K562 (cell line): ENCODE measurements around the gene VPS35L. TPM values are rescaled to one million over a fixed set of nuclear protein-coding genes. Genes with fewer than 3 reads are reported as not detected.

Experiments
- ATAC-seq: fragments of 200-7000 bp; cut with Tn5 transposase; 3 replicates; pipeline ENCODE4 v1.9.1; 2020; ENCODE audit warnings: moderate library complexity
- BruUV-seq: library from RNA; stranded (reverse); fragments of 400-500 nt; replicated peaks from 2 replicates; lab custom pipeline; 2021; lab: Mats Ljungman, UMichigan
- CTCF ChIA-PET: fragments of 300-600 bp; formaldehyde crosslinking; extraction: SDS; loops from one replicate; lab custom pipeline; 2021; ENCODE audit warnings: low intra/inter-chr PET ratio; lab: Yijun Ruan, JAX
- POLR2A ChIA-PET: fragments of 300-600, 350-650 bp; sonication (Branson Sonifier 250); formaldehyde crosslinking; extraction: SDS; loops from one replicate; lab custom pipeline; 2021; ENCODE audit warnings: antibody characterized with exemption, inconsistent platforms; lab: Yijun Ruan, JAX
- DNase-seq, 4 experiments: peaks; one replicate each; pipeline versions ENCODE4 v3.0.0 to v3.0.0-alpha.2; 2011 to 2018; ENCODE audit warnings: low spot score in 3 of 4, mixed read lengths in 3 of 4; ENCODE audit errors: extremely low read depth in 1 of 4
- FAIRE-seq: peaks from 2 replicates; lab custom pipeline; 2011; peaks lifted over from hg19 to GRCh38; lab: Jason Lieb, UNC
- H2AFZ ChIP-seq: 2 replicates; pipeline ENCODE4 v1.6.0; 2011; ENCODE audit warnings: low read depth, low read length, control low read depth, inconsistent platforms
- H3K27ac ChIP-seq: fragments of 200-600 bp; 3 replicates; pipeline ENCODE4 v1.8.0; 2011; ENCODE audit warnings: low read depth, mild to moderate bottlenecking, control low read depth, inconsistent platforms, low read length, moderate library complexity, mixed read lengths; ENCODE audit errors: extremely low read depth
- H3K27me3 ChIP-seq, 2 experiments: fragments of 300-600 bp in 1 of 2; 2 replicates in 1 of 2; 3 replicates in 1 of 2; pipeline versions ENCODE4 v1.6.0 to v1.8.0; 2011; ENCODE audit warnings: inconsistent platforms in 2 of 2, low read length in 2 of 2, mild to moderate bottlenecking in 1 of 2, mixed read lengths in 1 of 2, moderate library complexity in 1 of 2; ENCODE audit not compliant: control insufficient read depth in 2 of 2, insufficient read depth in 2 of 2
- H3K36me3 ChIP-seq: fragments of 300-600 bp; 3 replicates; pipeline ENCODE4 v1.8.0; 2011; ENCODE audit warnings: mild to moderate bottlenecking, low read length, inconsistent platforms; ENCODE audit not compliant: control insufficient read depth, insufficient read depth
- H3K4me1 ChIP-seq, 2 experiments: fragments of 200-600 bp in 1 of 2; replicated peaks in 1 of 2; 2 replicates in 1 of 2; 3 replicates in 1 of 2; pipeline versions ENCODE4 v1.5.1 to v1.8.0; 2011; ENCODE audit warnings: inconsistent platforms in 2 of 2, low read length in 2 of 2, mild to moderate bottlenecking in 1 of 2, mixed read lengths in 1 of 2, moderate library complexity in 1 of 2; ENCODE audit not compliant: control insufficient read depth in 2 of 2, insufficient read depth in 2 of 2
- H3K4me2 ChIP-seq: 2 replicates; pipeline ENCODE4 v1.6.1; 2011; ENCODE audit warnings: low read length, control low read depth, inconsistent platforms, mixed read lengths; ENCODE audit not compliant: insufficient read depth
- H3K4me3 ChIP-seq: fragments of 200-600 bp; sonication (generic), shearing (Covaris generic); 2 replicates; pipeline ENCODE4 v1.5.1; 2016; ENCODE audit warnings: control low read depth, inconsistent platforms
- H3K79me2 ChIP-seq: fragments of 200-600 bp; 3 replicates; pipeline ENCODE4 v1.8.0; 2011; ENCODE audit warnings: low read length, inconsistent platforms; ENCODE audit not compliant: control insufficient read depth, insufficient read depth
- H3K9ac ChIP-seq, 2 experiments: 2 replicates each; pipeline versions ENCODE4 v1.6.0 to v1.6.1; 2011; ENCODE audit warnings: low read depth in 2 of 2, low read length in 2 of 2, control low read depth in 1 of 2, inconsistent platforms in 1 of 2, mild to moderate bottlenecking in 1 of 2, mixed read lengths in 1 of 2; ENCODE audit not compliant: insufficient read depth in 1 of 2
- H3K9me1 ChIP-seq: one replicate; pipeline ENCODE4 v1.6.0; 2011; ENCODE audit warnings: inconsistent platforms, mild to moderate bottlenecking, low read length, moderate library complexity; ENCODE audit not compliant: control insufficient read depth, insufficient read depth
- H3K9me3 ChIP-seq: replicated peaks from 2 replicates; pipeline ENCODE4 v1.5.1; 2011; ENCODE audit warnings: low read depth, low read length, inconsistent platforms; ENCODE audit not compliant: control insufficient read depth, insufficient read depth
- H4K20me1 ChIP-seq: replicated peaks from 2 replicates; pipeline ENCODE4 v1.6.1; 2011; ENCODE audit warnings: low read length, inconsistent platforms, mixed read lengths; ENCODE audit not compliant: control insufficient read depth, insufficient read depth
- MGA ChIP-seq: fragments of 450-650 bp; IDR thresholded peaks from 2 replicates; pipeline ENCODE4 v1.6.1; 2016; ENCODE audit warnings: mild to moderate bottlenecking, moderate library complexity
- WGBS: fragments of 100-300 bp; shearing (Covaris generic); methylation state at CpG from one replicate; pipeline ENCODE4 v1.1.6; 2016; ENCODE audit warnings: low coverage, mixed read lengths; ENCODE audit not compliant: insufficient coverage; ENCODE audit errors: missing lambda C conversion rate; 5-methylcytosine and 5-hydroxymethylcytosine counted together
- in situ Hi-C: fragments of 300-500 bp; cut with MboI; formaldehyde crosslinking; loops from 4 replicates; pipeline ENCODE4 v1.15.0; 2018; ENCODE audit warnings: inconsistent platforms, mixed read lengths
- intact Hi-C: fragments of 100-400 bp; cut with micrococcal nuclease; formaldehyde crosslinking; loops from 2 replicates; pipeline ENCODE4 v1.14.2; 2022
- polyA plus RNA-seq, 8 experiments: library from polyadenylated mRNA; depleted of rRNA in 4 of 8; stranded (reverse) in 5 of 8; unstranded in 3 of 8; fragments of >200 nt; fragmentation: Nextera tagmentation in 2 of 8; fragmentation: Illumina TruSeq in 1 of 8; extraction: Ambion mirVana in 2 of 8; extraction: Trizol in 1 of 8; gene quantifications; 2 replicates each; pipeline versions ENCODE4 v1.2.1 to v1.2.3, GENCODE V29; 2011 to 2014; ENCODE audit warnings: inconsistent platforms in 1 of 8, missing spikeins in 1 of 8
- total RNA-seq, 7 experiments: library from RNA; depleted of rRNA in 6 of 7; stranded (reverse); fragments of >200 nt in 6 of 7; fragmentation: Illumina TruSeq in 2 of 7; extraction: Trizol in 2 of 7; gene quantifications; 2 replicates each; pipeline versions ENCODE4 v1.2.1 to v1.2.3, GENCODE V29; 2011 to 2021; ENCODE audit warnings: low replicate concordance in 1 of 7

The VPS35L gene
- total and polyA plus RNA-seq, 9 of the 15 experiments (the other 6 are each of a cell fraction or from before 2014, with no cell fraction given) = 10.2 to 30.4 (median 20.1) TPM

- Histone ChIP-seq H3K36me3 (peaks cover 3% of the 10 kb centered on the region; the same call in 2 of the 3 replicates), H3K9ac (no peak overlapping the region), H3K9me1 (no peaks in the 10 kb centered on the region), H3K4me1 (no peaks in the 10 kb centered on the region), H3K27ac (no peak overlapping the region), H4K20me1 (no peaks in the 10 kb centered on the region; the same call in 1 of the 2 replicates), H2AFZ (no peak overlapping the region), H3K79me2 (no peaks in the 10 kb centered on the region), H3K9me3 (no peaks in the 10 kb centered on the region), H3K27me3 (no peaks in the 10 kb centered on the region), H3K4me2 (no peak overlapping the region), H3K4me3 (no peak overlapping the region)
- WGBS = 74% methylated on average over 14 of the region's 18 CpGs
- in situ Hi-C loops = no loop called here
- no peak for TF ChIP-seq MGA
- BruUV-seq = no TSS peak
- FAIRE-seq = no peak
- ChIA-PET POLR2A (interaction anchor here (0.6 kb wide), 1 partner anchor 124 kb away, joined by 3 read pairs; no protein-coding TSS in a partner anchor), CTCF (no interaction called here)
- no peak for ATAC-seq
- no peak for DNase-seq
- intact Hi-C loops = no loop called here
These were observed 133.0 kb downstream of the VPS35L start for GRCh38 chr16:19688396-19689024.
